Sigmoid colon (tissue), 3 donors: ENCODE results near the gene MXRA8.

Source experiments
- POLR2A ChIP-seq, 2 donors: fragments of 450-650 bp; IDR thresholded peaks; one replicate each; pipeline ENCODE4 v1.6.1; 2016; ENCODE audit warnings: antibody characterized with exemption in 2 of 2, mild to moderate bottlenecking in 2 of 2, moderate library complexity in 2 of 2
- TF ChIP-seq, protein P1 (sequence below), 4 experiments: fragments of 450-650 bp in 3 of 4; fragments of 200-600 bp in 1 of 4; IDR thresholded peaks; one replicate each; pipeline ENCODE4 v1.5.1; 2016 to 2019; ENCODE audit warnings: antibody characterized with exemption in 4 of 4, mild to moderate bottlenecking in 3 of 4, moderate library complexity in 2 of 4

DNA sequence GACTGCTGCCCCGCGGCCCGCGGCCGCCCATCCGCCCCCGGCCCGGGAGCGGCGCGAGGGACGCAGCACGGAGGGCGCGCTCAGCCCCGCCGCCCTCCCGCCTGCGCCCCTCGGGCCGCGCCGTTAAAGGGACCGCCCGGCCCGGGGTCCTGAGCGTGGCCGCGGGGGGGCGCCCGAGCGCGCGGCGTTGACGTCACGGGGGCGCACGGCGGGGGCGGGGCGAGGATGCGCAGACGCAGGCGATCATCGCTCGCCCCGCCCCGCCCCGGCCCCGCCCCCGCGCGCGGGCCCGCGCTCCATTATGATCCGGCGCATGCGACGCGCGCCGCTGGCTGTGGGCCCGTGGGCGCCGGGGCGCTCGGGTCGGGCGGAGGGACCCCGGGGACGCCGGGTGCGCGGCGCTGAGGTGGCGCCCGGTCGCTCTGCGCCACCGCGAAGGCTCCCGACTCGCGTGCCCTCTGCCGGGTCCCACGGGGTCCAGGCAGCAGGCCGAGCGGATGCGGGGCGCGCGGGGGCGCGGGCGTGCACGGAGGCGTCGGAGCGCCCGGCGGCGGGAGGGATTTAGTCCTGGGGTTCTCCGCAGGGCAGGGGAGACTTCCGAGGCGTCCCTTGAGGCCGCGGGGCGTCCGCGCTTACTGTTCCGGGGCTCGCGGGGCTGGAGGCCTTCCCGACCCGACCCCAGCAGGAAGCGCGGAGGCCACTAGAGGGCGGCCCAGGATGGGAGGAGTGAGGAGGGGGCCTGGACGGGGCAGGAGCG is 8.9 kb downstream of the MXRA8 start, which contains the start of gene DVL1:
- TF ChIP-seq, protein P1, sequence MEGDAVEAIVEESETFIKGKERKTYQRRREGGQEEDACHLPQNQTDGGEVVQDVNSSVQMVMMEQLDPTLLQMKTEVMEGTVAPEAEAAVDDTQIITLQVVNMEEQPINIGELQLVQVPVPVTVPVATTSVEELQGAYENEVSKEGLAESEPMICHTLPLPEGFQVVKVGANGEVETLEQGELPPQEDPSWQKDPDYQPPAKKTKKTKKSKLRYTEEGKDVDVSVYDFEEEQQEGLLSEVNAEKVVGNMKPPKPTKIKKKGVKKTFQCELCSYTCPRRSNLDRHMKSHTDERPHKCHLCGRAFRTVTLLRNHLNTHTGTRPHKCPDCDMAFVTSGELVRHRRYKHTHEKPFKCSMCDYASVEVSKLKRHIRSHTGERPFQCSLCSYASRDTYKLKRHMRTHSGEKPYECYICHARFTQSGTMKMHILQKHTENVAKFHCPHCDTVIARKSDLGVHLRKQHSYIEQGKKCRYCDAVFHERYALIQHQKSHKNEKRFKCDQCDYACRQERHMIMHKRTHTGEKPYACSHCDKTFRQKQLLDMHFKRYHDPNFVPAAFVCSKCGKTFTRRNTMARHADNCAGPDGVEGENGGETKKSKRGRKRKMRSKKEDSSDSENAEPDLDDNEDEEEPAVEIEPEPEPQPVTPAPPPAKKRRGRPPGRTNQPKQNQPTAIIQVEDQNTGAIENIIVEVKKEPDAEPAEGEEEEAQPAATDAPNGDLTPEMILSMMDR (IDR thresholded peaks at IDR 0.05): peak; percentile 32 to 61 (median 53)
- TF ChIP-seq POLR2A (IDR thresholded peaks at IDR 0.05): no peak
